T-helper 17 cell (primary cell): ENCODE results near the gene ABCC3. TPM values are rescaled to one million over a fixed set of nuclear protein-coding genes. Genes with fewer than 3 reads are reported as not detected.
A peak's percentile ranks its signal among the peaks of the same experiment; 100 is the strongest.

ENCODE experiments used
- ATAC-seq: fragments of 150-1000 bp; cut with Tn5 transposase; 2 replicates; pipeline ENCODE4 v1.10.0; 2021; ENCODE audit warnings: mild to moderate bottlenecking, moderate library complexity
- DNase-seq, 3 donors: peaks; one replicate each; pipeline versions ENCODE4 v3.0.0 to v3.0.0-alpha.2; 2020 to 2021
- H3K9me3 ChIP-seq: one replicate; pipeline ENCODE4 v1.7.0; 2013; ENCODE audit warnings: low read length, mild to moderate bottlenecking; ENCODE audit not compliant: control insufficient read depth, poor library complexity, severe bottlenecking
- H3K27ac Mint-ChIP-seq: one replicate; pipeline ENCODE4 v1.8.0; 2022; ENCODE audit warnings: mild to moderate bottlenecking, moderate library complexity, mixed read lengths
- H3K27me3 Mint-ChIP-seq: one replicate; pipeline ENCODE4 v1.8.0; 2022; ENCODE audit warnings: mixed read lengths
- H3K36me3 Mint-ChIP-seq: one replicate; pipeline ENCODE4 v1.8.0; 2022; ENCODE audit warnings: low read depth, mixed read lengths
- H3K4me1 Mint-ChIP-seq: one replicate; pipeline ENCODE4 v1.8.0; 2022; ENCODE audit warnings: mild to moderate bottlenecking, mixed read lengths
- H3K4me3 Mint-ChIP-seq: one replicate; pipeline ENCODE4 v1.8.0; 2022; ENCODE audit warnings: mild to moderate bottlenecking, moderate library complexity, mixed read lengths
- total RNA-seq, 4 donors: library from RNA in 2 of 4; stranded (reverse) in 2 of 4; gene quantifications; one replicate each; pipeline ENCODE4 v1.2.3 and lab custom pipeline; 2022 to 2026

Gene ABCC3
- total RNA-seq, 2 donors from 2014 or later: 3.3 to 58.0 TPM

- H3K9me3 ChIP-seq: no peaks in the 10 kb centered on the region
- Mint-ChIP-seq H3K27me3 (no peaks in the 10 kb centered on the region), H3K4me3 (no peak overlapping the region), H3K27ac (peak overlapping the region; percentile 80), H3K4me1 (peaks cover 22% of the 10 kb centered on the region), H3K36me3 (peaks cover 6% of the 10 kb centered on the region)
- no peak for ATAC-seq
- no peak for DNase-seq
Observed at GRCh38 chr17:50737118-50737698, 102.5 kb downstream of the ABCC3 start.

- H3K9me3 ChIP-seq: no peaks in the 10 kb centered on the region
- DNase-seq (no peak), ATAC-seq (no peak)
- H3K36me3 Mint-ChIP-seq: peaks cover 9% of the 10 kb centered on the region
- no peaks in the 10 kb centered on the region for H3K27me3 Mint-ChIP-seq
- H3K4me3 Mint-ChIP-seq: no peak overlapping the region
- peaks cover 22% of the 10 kb centered on the region for H3K4me1 Mint-ChIP-seq
- H3K27ac Mint-ChIP-seq: peak overlapping the region; percentile 72
Observed at GRCh38 chr17:50739098-50739497, 104.4 kb downstream of the ABCC3 start.

Other genes starting within 250 kb of the ABCC3 start
- 10 to 100 TPM; 45.2 to 51.9 TPM for gene LRRC59, start 237.4 kb upstream of the ABCC3 start, total RNA-seq
- 10 to 100 TPM; 16.4 to 21.8 TPM for gene ACSF2, start 208.7 kb upstream of the ABCC3 start, total RNA-seq
- not detected for gene CHAD, start 166.0 kb upstream of the ABCC3 start, total RNA-seq
- 10 to 100 TPM; 49.2 to 59.6 TPM for gene RSAD1, start 156.0 kb upstream of the ABCC3 start, total RNA-seq
- gene MYCBPAP, start 126.4 kb upstream of the ABCC3 start, total RNA-seq: 1 to 10 TPM; 1.2 to 1.3 TPM
- gene EPN3, start 102.1 kb upstream of the ABCC3 start, total RNA-seq: not detected
- 10 to 100 TPM; 11.3 to 16.4 TPM for gene SPATA20, start 87.7 kb upstream of the ABCC3 start, total RNA-seq
- under 1 TPM; 0.05 to 0.18 TPM for gene CACNA1G, start 74.2 kb upstream of the ABCC3 start, total RNA-seq
- gene ANKRD40, start 73.0 kb downstream of the ABCC3 start, total RNA-seq: 10 to 100 TPM; 24.3 to 25.6 TPM
- 100 to 1,000 TPM; 129 to 155 TPM for gene LUC7L3, start 84.7 kb downstream of the ABCC3 start, total RNA-seq
- gene ANKRD40CL, start 132.6 kb downstream of the ABCC3 start, total RNA-seq: not detected
- gene WFIKKN2, start 200.7 kb downstream of the ABCC3 start, total RNA-seq: not detected
- 100 to 1,000 TPM; 226 to 358 TPM for gene TOB1, start 231.5 kb downstream of the ABCC3 start, total RNA-seq